Body of pancreas (tissue), 4 donors: Measurements from ENCODE around the gene DLG2. TPM values are rescaled to one million over a fixed set of nuclear protein-coding genes. Genes with fewer than 3 reads are reported as not detected.
A peak's percentile ranks its signal among the peaks of the same experiment; 100 is the strongest.

Experiments
- ATAC-seq: fragments of 150-250 bp; one replicate; pipeline ENCODE4 v1.9.1; 2016
- DNase-seq, 4 donors: peaks; one replicate each; pipeline ENCODE4 v3.0.0-alpha.2; 2019
- H3K27ac ChIP-seq, 4 donors: fragments of 200-600 bp; sonication (generic); 1 replicate in 3 of 4; 2 replicates in 1 of 4; pipeline versions ENCODE4 v1.5.1 to v1.6.1; 2016 to 2019; ENCODE audit warnings: mild to moderate bottlenecking in 1 of 4, mixed read lengths in 1 of 4, moderate library complexity in 1 of 4
- H3K27me3 ChIP-seq, 2 donors: fragments of 200-600 bp; sonication (generic); one replicate each; pipeline ENCODE4 v1.6.0; 2016; ENCODE audit warnings: mild to moderate bottlenecking in 1 of 2
- H3K36me3 ChIP-seq, 2 donors: fragments of 200-600 bp; sonication (generic); replicated peaks in 1 of 2; 2 replicates each; pipeline ENCODE4 v1.5.1; 2016; ENCODE audit warnings: low read depth in 2 of 2; ENCODE audit not compliant: insufficient read depth in 1 of 2
- H3K4me1 ChIP-seq: fragments of 200-600 bp; sonication (generic); one replicate; pipeline ENCODE4 v1.6.0; 2016
- H3K4me3 ChIP-seq, 2 donors: fragments of 200-600 bp; sonication (generic); 1 replicate in 1 of 2; 2 replicates in 1 of 2; pipeline ENCODE4 v1.5.1; 2016 to 2019
- H3K9me3 ChIP-seq, 3 donors: fragments of 200-600 bp; sonication (generic); 1 replicate in 2 of 3; 2 replicates in 1 of 3; pipeline ENCODE4 v1.5.1; 2016
- CTCF ChIP-seq, 7 experiments: fragments of 450-650 bp in 4 of 7; fragments of 200-600 bp in 3 of 7; sonication (generic) in 3 of 7; IDR thresholded peaks; one replicate each; pipeline ENCODE4 v1.5.1; 2016 to 2019; ENCODE audit warnings: antibody characterized with exemption in 7 of 7
- POLR2A ChIP-seq, 3 donors: fragments of 450-650 bp; IDR thresholded peaks; one replicate each; pipeline ENCODE4 v1.6.1; 2016; ENCODE audit warnings: antibody characterized with exemption in 3 of 3, mild to moderate bottlenecking in 2 of 3
- WGBS, 2 donors: methylation state at CpG; one replicate each; pipeline ENCODE4 v1.1.5; 2017; 5-methylcytosine and 5-hydroxymethylcytosine counted together
- intact Hi-C: fragments of 100-400 bp; cut with DNase I; formaldehyde crosslinking; loops from one replicate; pipeline ENCODE4 v1.15.1; 2023
- total RNA-seq, 2 donors: library from RNA; depleted of rRNA; stranded (reverse); fragments of >200 nt; gene quantifications; one replicate each; pipeline ENCODE4 v1.1.0, GENCODE V29; 2016

DLG2 gene
- total RNA-seq, 2 donors from 2014 or later: 6.0 to 13.2 TPM

- no peaks in the 10 kb centered on the region for H3K36me3 ChIP-seq
- H3K9me3 ChIP-seq: no peaks in the 10 kb centered on the region
- TF ChIP-seq POLR2A (IDR thresholded peaks at IDR 0.05): no peak
- TF ChIP-seq CTCF (IDR thresholded peaks at IDR 0.05): no peak
- intact Hi-C loops: no loop called here
- H3K27ac ChIP-seq: no peak overlapping the region
- H3K4me3 ChIP-seq: no peak overlapping the region
- no peak for DNase-seq
- ATAC-seq: no peak
- no peaks in the 10 kb centered on the region for H3K27me3 ChIP-seq
- 13 to 16% methylated on average over 1 of the region's 1 CpG for WGBS, 2 donors
- H3K4me1 ChIP-seq: no peaks in the 10 kb centered on the region
Measured at GRCh38 chr11:84804041-84804440, 823.1 kb downstream of the DLG2 start.

- TF ChIP-seq CTCF (IDR thresholded peaks at IDR 0.05) (peak in 1 of 7 experiments; percentile 23), POLR2A (IDR thresholded peaks at IDR 0.05) (no peak)
- no peaks in the 10 kb centered on the region for H3K9me3 ChIP-seq
- intact Hi-C loops: no loop called here
- no peaks in the 10 kb centered on the region for H3K36me3 ChIP-seq
- H3K4me1 ChIP-seq: no peaks in the 10 kb centered on the region
- WGBS, 2 donors: 65 to 73% methylated on average over 8 of the region's 8 CpGs
- H3K27me3 ChIP-seq: no peaks in the 10 kb centered on the region
- H3K4me3 ChIP-seq: no peak overlapping the region
- DNase-seq (no peak), ATAC-seq (no peak)
- H3K27ac ChIP-seq: no peak overlapping the region
Measured at GRCh38 chr11:84800755-84801346, 826.3 kb downstream of the DLG2 start.

GRCh38 chr11:84799112-84799511 lies 828.0 kb downstream of the DLG2 start:
- intact Hi-C loops: no loop called here
- DNase-seq (no peak), ATAC-seq (no peak)
- TF ChIP-seq CTCF (IDR thresholded peaks at IDR 0.05) (no peak), POLR2A (IDR thresholded peaks at IDR 0.05) (no peak)
- no peak overlapping the region for H3K4me3 ChIP-seq
- H3K27ac ChIP-seq: no peak overlapping the region
- H3K36me3 ChIP-seq: no peaks in the 10 kb centered on the region
- H3K27me3 ChIP-seq: no peaks in the 10 kb centered on the region
- WGBS, 2 donors: 69 to 72% methylated on average over 3 of the region's 3 CpGs
- no peaks in the 10 kb centered on the region for H3K9me3 ChIP-seq
- H3K4me1 ChIP-seq: no peaks in the 10 kb centered on the region

- no peak overlapping the region for H3K27ac ChIP-seq
- no peaks in the 10 kb centered on the region for H3K4me1 ChIP-seq
- ATAC-seq (no peak), DNase-seq (no peak)
- H3K9me3 ChIP-seq: no peaks in the 10 kb centered on the region
- H3K36me3 ChIP-seq: no peaks in the 10 kb centered on the region
- no peaks in the 10 kb centered on the region for H3K27me3 ChIP-seq
- H3K4me3 ChIP-seq: no peak overlapping the region
- TF ChIP-seq CTCF (IDR thresholded peaks at IDR 0.05) (no peak), POLR2A (IDR thresholded peaks at IDR 0.05) (no peak)
- WGBS, 2 donors: 89 to 93% methylated on average over 8 of the region's 8 CpGs
- intact Hi-C loops: no loop called here
Measured at GRCh38 chr11:84795698-84796097, 831.4 kb downstream of the DLG2 start.
